HepG2 (cell line): Measurements from ENCODE around the gene COMMD4. TPM values are rescaled to one million over a fixed set of nuclear protein-coding genes. Genes with fewer than 3 reads are reported as not detected.

Experiments
- NCOA5 ChIP-seq: sonication (generic); formaldehyde crosslinking; IDR thresholded peaks from 2 replicates; pipeline ENCODE4 v1.4.0; 2020; ENCODE audit warnings: missing genetic modification reagents
- NR2F2 ChIP-seq: IDR thresholded peaks from 2 replicates; pipeline ENCODE4 v1.6.1; 2012; ENCODE audit warnings: low read depth, inconsistent platforms, borderline replicate concordance
- PRPF4 ChIP-seq: fragments of 200-400 bp; formaldehyde crosslinking; IDR thresholded peaks from 2 replicates; pipeline ENCODE4 v1.6.1; 2016; ENCODE audit warnings: low read length, low read depth; ENCODE audit not compliant: poor library complexity, severe bottlenecking
- RELA ChIP-seq: sonication (generic); formaldehyde crosslinking; IDR thresholded peaks from 2 replicates; pipeline ENCODE4 v1.4.0; 2020; ENCODE audit warnings: missing genetic modification reagents
- TAF1 ChIP-seq: sonication (generic); formaldehyde crosslinking; IDR thresholded peaks from 2 replicates; pipeline ENCODE4 v1.4.0; 2020; ENCODE audit warnings: missing genetic modification reagents
- THAP11 ChIP-seq: IDR thresholded peaks from 2 replicates; pipeline ENCODE4 v1.6.1; 2016; ENCODE audit warnings: missing biosample characterization, missing genetic modification reagents
- THYN1 ChIP-seq: sonication (generic); formaldehyde crosslinking; IDR thresholded peaks from 2 replicates; pipeline ENCODE4 v1.8.1; 2023; ENCODE audit warnings: low read depth, mild to moderate bottlenecking, moderate library complexity, missing genetic modification reagents, borderline replicate concordance
- XRCC5 ChIP-seq: fragments of 200-400 bp; formaldehyde crosslinking; optimal IDR thresholded peaks from 2 replicates; pipeline ENCODE3; 2017; ENCODE audit warnings: mild to moderate bottlenecking, low read length
- ZNF224 ChIP-seq: sonication (generic); formaldehyde crosslinking; IDR thresholded peaks from 2 replicates; pipeline ENCODE4 v1.5.0; 2020; ENCODE audit warnings: mild to moderate bottlenecking, missing genetic modification reagents
- ZNF251 ChIP-seq: sonication (generic); formaldehyde crosslinking; IDR thresholded peaks from 2 replicates; pipeline ENCODE4 v1.9.0; 2021; ENCODE audit warnings: mild to moderate bottlenecking, missing genetic modification reagents
- polyA plus RNA-seq, 8 experiments: library from polyadenylated mRNA; depleted of rRNA in 3 of 8; stranded (reverse) in 7 of 8; unstranded in 1 of 8; fragments of >200 nt; fragmentation: Illumina TruSeq in 4 of 8; extraction: Trizol in 4 of 8; gene quantifications; 2 replicates each; pipeline versions ENCODE4 v1.2.1 to v1.2.3, GENCODE V29; 2011 to 2016; ENCODE audit warnings: low read depth in 4 of 8, missing spikeins in 1 of 8, mixed read lengths in 1 of 8; ENCODE audit not compliant: insufficient read depth in 1 of 8
- total RNA-seq, 5 experiments: library from RNA; depleted of rRNA; stranded (reverse); fragments of >200 nt; fragmentation: Illumina TruSeq; extraction: Trizol; gene quantifications; 2 replicates each; pipeline ENCODE4 v1.2.3, GENCODE V29; 2016; ENCODE audit warnings: low read depth in 1 of 5
- TF ChIP-seq, protein P1 (sequence below): sonication (generic); formaldehyde crosslinking; IDR thresholded peaks from 2 replicates; pipeline ENCODE4 v1.4.0; 2020; ENCODE audit warnings: missing genetic modification reagents
- TF ChIP-seq, protein P2 (sequence below): sonication (generic); formaldehyde crosslinking; IDR thresholded peaks from 2 replicates; pipeline ENCODE4 v1.8.1; 2023; ENCODE audit warnings: mild to moderate bottlenecking, missing genetic modification reagents
- TF ChIP-seq, protein P3 (sequence below): sonication (generic); formaldehyde crosslinking; IDR thresholded peaks from 2 replicates; pipeline ENCODE4 v1.4.0; 2020; ENCODE audit warnings: missing genetic modification reagents, mild to moderate bottlenecking, borderline replicate concordance
- TF ChIP-seq, protein P4 (sequence below): sonication (generic); formaldehyde crosslinking; IDR thresholded peaks from 2 replicates; pipeline ENCODE4 v1.4.0; 2020; ENCODE audit warnings: missing genetic modification reagents, borderline replicate concordance

The COMMD4 gene
- total and polyA plus RNA-seq, 2 of the 13 experiments (the other 11 are each of a cell fraction or from before 2014, with no cell fraction given), result 45.8 to 89.9 TPM

DNA sequence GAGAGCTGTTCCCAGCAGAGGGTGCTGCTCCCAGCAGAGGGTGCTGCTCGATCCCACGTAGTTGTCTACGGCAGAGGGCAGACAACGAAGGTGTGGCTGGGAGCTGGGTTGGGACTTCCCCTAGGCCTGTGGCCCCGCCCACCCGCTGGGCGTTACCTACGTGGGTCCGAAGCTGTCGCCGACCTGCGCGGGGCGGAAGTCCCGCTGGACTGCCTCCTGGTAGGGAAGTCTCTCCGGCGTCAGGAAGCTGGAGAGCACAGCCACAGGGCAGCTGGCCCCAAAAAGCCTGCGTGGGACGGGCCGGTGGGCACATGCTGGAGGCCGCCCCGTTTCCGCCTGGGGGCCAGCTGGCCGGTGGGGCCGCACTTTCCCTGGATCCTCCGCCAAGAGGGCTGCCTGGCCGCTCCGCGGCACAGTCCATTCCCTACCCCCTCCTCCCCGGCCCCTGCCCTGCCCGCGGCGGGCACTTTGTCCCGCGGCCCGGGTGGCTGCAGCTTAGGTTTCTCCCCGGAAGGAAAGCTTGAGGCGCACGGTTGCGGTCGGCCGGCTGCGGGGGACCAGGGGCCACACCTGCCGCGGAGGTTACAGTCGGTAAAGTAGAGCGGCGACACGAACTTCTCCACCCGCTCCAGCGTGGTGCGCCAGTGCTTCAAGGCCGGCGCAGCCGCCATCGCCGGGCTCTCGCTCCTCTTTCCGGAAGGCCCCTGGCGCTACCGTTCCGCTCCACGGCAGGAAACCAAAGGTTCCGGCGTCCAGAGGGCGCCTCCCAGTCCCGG lies 32.2 kb downstream of the COMMD4 start, which contains the start of gene MAN2C1 (continued):
- TF ChIP-seq, protein P1, sequence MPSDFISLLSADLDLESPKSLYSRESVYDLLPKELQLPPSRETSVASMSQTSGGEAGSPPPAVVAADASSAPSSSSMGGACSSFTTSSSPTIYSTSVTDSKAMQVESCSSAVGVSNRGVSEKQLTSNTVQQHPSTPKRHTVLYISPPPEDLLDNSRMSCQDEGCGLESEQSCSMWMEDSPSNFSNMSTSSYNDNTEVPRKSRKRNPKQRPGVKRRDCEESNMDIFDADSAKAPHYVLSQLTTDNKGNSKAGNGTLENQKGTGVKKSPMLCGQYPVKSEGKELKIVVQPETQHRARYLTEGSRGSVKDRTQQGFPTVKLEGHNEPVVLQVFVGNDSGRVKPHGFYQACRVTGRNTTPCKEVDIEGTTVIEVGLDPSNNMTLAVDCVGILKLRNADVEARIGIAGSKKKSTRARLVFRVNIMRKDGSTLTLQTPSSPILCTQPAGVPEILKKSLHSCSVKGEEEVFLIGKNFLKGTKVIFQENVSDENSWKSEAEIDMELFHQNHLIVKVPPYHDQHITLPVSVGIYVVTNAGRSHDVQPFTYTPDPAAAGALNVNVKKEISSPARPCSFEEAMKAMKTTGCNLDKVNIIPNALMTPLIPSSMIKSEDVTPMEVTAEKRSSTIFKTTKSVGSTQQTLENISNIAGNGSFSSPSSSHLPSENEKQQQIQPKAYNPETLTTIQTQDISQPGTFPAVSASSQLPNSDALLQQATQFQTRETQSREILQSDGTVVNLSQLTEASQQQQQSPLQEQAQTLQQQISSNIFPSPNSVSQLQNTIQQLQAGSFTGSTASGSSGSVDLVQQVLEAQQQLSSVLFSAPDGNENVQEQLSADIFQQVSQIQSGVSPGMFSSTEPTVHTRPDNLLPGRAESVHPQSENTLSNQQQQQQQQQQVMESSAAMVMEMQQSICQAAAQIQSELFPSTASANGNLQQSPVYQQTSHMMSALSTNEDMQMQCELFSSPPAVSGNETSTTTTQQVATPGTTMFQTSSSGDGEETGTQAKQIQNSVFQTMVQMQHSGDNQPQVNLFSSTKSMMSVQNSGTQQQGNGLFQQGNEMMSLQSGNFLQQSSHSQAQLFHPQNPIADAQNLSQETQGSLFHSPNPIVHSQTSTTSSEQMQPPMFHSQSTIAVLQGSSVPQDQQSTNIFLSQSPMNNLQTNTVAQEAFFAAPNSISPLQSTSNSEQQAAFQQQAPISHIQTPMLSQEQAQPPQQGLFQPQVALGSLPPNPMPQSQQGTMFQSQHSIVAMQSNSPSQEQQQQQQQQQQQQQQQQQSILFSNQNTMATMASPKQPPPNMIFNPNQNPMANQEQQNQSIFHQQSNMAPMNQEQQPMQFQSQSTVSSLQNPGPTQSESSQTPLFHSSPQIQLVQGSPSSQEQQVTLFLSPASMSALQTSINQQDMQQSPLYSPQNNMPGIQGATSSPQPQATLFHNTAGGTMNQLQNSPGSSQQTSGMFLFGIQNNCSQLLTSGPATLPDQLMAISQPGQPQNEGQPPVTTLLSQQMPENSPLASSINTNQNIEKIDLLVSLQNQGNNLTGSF (CRISPR knock-in tag), result no peak
- TF ChIP-seq NCOA5 (CRISPR knock-in tag), result no peak
- peak; percentile 32 for TF ChIP-seq XRCC5
- TF ChIP-seq, protein P2, sequence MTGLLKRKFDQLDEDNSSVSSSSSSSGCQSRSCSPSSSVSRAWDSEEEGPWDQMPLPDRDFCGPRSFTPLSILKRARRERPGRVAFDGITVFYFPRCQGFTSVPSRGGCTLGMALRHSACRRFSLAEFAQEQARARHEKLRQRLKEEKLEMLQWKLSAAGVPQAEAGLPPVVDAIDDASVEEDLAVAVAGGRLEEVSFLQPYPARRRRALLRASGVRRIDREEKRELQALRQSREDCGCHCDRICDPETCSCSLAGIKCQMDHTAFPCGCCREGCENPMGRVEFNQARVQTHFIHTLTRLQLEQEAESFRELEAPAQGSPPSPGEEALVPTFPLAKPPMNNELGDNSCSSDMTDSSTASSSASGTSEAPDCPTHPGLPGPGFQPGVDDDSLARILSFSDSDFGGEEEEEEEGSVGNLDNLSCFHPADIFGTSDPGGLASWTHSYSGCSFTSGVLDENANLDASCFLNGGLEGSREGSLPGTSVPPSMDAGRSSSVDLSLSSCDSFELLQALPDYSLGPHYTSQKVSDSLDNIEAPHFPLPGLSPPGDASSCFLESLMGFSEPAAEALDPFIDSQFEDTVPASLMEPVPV, result peak; percentile 72
- peak; percentile 75; the same call in 1 of the 2 replicates for TF ChIP-seq RELA (CRISPR knock-in tag)
- TF ChIP-seq PRPF4, result no peak
- TF ChIP-seq THYN1 (CRISPR knock-in tag), result no peak
- TF ChIP-seq, protein P3, sequence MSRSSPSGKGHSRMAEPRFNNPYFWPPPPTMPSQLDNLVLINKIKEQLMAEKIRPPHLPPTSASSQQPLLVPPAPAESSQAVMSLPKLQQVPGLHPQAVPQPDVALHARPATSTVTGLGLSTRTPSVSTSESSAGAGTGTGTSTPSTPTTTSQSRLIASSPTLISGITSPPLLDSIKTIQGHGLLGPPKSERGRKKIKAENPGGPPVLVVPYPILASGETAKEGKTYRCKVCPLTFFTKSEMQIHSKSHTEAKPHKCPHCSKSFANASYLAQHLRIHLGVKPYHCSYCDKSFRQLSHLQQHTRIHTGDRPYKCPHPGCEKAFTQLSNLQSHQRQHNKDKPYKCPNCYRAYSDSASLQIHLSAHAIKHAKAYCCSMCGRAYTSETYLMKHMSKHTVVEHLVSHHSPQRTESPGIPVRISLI (CRISPR knock-in tag), result 0 out of 2 replicates have a peak, but pooled peaks have one; percentile 4
- TF ChIP-seq, protein P4, sequence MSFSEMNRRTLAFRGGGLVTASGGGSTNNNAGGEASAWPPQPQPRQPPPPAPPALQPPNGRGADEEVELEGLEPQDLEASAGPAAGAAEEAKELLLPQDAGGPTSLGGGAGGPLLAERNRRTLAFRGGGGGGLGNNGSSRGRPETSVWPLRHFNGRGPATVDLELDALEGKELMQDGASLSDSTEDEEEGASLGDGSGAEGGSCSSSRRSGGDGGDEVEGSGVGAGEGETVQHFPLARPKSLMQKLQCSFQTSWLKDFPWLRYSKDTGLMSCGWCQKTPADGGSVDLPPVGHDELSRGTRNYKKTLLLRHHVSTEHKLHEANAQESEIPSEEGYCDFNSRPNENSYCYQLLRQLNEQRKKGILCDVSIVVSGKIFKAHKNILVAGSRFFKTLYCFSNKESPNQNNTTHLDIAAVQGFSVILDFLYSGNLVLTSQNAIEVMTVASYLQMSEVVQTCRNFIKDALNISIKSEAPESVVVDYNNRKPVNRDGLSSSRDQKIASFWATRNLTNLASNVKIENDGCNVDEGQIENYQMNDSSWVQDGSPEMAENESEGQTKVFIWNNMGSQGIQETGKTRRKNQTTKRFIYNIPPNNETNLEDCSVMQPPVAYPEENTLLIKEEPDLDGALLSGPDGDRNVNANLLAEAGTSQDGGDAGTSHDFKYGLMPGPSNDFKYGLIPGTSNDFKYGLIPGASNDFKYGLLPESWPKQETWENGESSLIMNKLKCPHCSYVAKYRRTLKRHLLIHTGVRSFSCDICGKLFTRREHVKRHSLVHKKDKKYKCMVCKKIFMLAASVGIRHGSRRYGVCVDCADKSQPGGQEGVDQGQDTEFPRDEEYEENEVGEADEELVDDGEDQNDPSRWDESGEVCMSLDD (CRISPR knock-in tag), result no peak
- TF ChIP-seq ZNF251 (CRISPR knock-in tag), result no peak
- TF ChIP-seq TAF1 (CRISPR knock-in tag), result peak; percentile 98
- peak; percentile 74; the same call in 1 of the 2 replicates for TF ChIP-seq NR2F2
- no peak; the same call in 1 of the 2 replicates for TF ChIP-seq ZNF224
- peak; percentile 90 for TF ChIP-seq THAP11 (CRISPR knock-in tag)
